C4-2B (cell line): ENCODE data around the gene LGSN.

Source experiments
- H3K27ac ChIP-seq: fragments of 450-650 bp; 2 replicates; pipeline ENCODE4 v1.5.1; 2017
- ZFX ChIP-seq: fragments of 450-650 bp; IDR thresholded peaks from 2 replicates; pipeline ENCODE4 v1.6.1; 2017
- TF ChIP-seq, protein P1 (sequence below): fragments of 450-650 bp; conservative IDR thresholded peaks from 2 replicates; pipeline ENCODE4 v1.5.1; 2017; ENCODE audit warnings: mild to moderate bottlenecking

LGSN gene

DNA sequence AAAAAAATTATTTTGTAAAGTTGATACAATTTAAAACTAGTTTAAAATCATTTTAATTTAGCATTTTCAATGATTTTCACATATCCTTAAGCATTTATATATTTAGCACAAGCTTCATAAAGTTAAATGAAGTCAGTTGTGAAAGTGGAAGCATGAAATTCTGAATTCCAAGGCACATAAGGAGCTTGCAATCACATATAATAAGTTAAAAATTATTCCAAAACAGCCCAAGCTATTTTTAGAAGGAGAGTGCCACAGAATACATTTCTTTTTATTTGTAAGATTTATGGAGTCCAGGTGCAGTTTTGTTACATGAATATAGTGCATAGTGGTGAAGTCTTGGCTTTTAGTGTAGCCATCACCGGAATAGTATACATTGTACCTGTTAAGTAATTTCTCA lies 3.2 kb upstream of the LGSN start:
- H3K27ac ChIP-seq = no peak overlapping the region
- no peak for TF ChIP-seq ZFX
- TF ChIP-seq, protein P1, sequence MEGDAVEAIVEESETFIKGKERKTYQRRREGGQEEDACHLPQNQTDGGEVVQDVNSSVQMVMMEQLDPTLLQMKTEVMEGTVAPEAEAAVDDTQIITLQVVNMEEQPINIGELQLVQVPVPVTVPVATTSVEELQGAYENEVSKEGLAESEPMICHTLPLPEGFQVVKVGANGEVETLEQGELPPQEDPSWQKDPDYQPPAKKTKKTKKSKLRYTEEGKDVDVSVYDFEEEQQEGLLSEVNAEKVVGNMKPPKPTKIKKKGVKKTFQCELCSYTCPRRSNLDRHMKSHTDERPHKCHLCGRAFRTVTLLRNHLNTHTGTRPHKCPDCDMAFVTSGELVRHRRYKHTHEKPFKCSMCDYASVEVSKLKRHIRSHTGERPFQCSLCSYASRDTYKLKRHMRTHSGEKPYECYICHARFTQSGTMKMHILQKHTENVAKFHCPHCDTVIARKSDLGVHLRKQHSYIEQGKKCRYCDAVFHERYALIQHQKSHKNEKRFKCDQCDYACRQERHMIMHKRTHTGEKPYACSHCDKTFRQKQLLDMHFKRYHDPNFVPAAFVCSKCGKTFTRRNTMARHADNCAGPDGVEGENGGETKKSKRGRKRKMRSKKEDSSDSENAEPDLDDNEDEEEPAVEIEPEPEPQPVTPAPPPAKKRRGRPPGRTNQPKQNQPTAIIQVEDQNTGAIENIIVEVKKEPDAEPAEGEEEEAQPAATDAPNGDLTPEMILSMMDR = no peak

DNA sequence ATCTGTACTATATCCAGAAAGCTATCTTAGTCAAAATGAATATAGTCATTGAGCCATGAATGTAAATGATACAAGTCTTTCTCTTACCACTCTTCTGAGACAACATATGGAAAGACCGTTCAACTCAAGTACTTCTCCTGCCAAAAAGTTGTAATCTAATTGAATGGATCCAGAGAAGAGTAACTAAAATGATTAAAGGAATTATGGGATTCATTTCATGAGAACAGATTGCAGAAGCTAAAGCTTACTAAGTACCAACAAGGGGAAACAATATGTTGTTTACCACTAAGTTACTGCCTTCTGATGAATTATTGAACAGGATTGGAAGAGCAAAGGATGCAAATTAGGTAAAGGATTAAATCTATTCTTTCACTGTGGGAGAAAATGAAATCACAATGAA lies 2.0 kb upstream of the LGSN start:
- TF ChIP-seq, protein P1 = no peak
- no peak for TF ChIP-seq ZFX
- no peak overlapping the region for H3K27ac ChIP-seq

DNA sequence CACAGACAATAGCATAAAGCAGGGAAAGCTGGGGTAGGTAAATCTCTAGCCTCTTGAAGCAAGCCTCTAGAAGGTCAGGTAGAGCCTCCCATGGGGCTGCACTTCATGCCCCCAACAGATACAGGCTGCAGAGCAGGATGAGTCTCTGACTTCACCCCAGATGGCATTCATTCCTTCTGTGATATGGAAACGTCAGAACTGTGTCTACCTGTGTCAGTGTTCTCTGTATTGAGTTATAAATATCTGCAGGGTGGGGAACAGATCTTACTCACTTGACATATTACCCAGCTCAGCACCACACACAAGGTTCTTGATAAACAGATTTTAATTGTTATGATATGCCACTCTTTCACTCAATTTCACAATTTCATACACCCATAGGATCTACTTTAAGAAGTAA lies 2.1 kb downstream of the LGSN start:
- H3K27ac ChIP-seq = no peak overlapping the region
- no peak for TF ChIP-seq ZFX
- TF ChIP-seq, protein P1 = no peak

DNA sequence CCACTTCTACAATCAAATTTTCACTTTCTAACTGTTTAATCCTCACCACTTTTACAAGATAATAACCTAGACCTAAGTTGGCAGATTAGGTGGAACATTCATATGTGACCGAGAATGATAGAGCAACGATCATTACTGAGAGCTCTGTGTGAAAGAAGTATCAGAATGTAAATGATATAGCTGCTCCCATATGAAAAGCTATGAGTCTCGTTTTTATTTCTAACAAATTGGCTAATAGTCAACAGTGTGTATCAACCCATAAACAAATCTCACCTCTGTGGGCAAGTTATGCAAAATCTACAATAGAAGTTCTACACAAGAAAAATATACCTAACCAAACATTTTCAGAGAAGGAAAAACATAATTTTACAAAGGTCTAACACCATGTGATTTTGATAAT lies 3.7 kb downstream of the LGSN start:
- TF ChIP-seq, protein P1 = no peak
- no peak for TF ChIP-seq ZFX
- H3K27ac ChIP-seq = no peak overlapping the region

DNA sequence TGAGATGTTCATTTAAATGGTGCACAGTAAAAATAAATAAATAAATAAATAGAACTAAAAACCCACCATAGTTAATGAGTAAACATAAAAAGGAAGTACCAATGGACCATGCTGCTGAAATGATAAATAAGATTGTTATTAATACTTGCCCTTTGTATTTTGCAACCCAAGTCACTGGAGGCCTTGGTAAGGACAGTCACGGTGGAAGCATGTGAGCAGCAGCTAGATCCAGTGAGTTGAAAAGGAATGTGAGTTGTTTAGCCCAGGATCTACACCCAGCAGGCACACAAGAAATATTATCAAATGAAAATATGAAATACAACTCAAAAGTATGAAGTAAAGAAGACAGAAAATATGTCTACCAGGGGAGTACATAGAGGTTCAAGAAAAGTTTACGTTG lies 6.7 kb downstream of the LGSN start:
- no peak for TF ChIP-seq ZFX
- TF ChIP-seq, protein P1 = no peak
- no peak overlapping the region for H3K27ac ChIP-seq

DNA sequence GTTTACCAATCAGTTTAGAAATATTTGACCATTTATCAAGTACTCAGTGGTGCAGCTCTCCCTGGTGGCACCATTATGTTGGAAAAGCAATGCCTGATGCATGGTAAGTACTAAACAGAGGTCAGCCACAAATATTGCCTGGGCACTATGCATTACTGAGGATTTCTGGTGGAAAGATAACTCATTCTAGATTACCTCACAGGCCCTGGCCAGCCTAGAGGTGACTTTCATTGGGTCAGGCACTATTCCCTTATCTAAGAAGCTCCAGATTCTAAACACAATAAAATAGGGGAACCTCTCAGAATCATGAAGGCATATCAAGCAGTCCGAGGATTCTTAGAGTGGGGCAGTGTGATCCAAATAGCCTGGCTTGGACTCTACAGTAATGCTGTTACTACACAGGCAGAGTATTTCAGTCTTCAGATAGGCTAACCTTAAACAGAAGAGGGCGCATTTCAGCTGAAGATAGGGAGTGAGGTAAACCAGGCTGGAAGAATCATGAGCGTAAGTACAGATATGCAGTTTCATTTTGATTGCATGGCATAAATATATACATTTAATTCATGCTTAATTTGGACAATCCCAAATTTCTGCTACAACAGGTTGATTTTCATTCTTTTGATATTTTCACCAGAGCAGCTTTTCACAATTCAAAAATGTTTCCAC lies 12.1 kb downstream of the LGSN start:
- H3K27ac ChIP-seq = no peak overlapping the region
- no peak for TF ChIP-seq ZFX
- TF ChIP-seq, protein P1 = peak; percentile 61

DNA sequence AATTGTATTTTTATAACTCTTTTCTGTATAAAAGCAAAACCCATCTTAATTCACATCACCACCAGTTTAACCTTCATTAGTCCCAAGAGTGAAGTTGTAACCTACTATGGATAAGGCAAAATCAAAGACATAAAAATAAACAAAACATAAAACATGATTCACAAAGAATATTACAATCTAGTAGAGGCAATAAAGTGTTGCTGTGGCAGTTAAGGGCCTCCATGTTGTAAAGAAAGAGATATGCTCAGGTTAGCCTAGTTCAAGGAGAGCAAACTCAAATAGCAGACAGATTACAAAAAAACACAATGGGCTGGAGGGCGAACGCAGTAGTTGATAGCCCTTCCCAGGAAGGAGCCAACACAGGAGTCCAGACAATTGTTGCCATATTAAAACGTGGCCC lies 13.4 kb downstream of the LGSN start:
- TF ChIP-seq ZFX = no peak
- TF ChIP-seq, protein P1 = no peak
- H3K27ac ChIP-seq = no peak overlapping the region
